Left ventricle myocardium inferior (tissue), 1 donor: ENCODE results near the gene ECPAS. TPM values are rescaled to one million over a fixed set of nuclear protein-coding genes. Genes with fewer than 3 reads are reported as not detected.

ENCODE experiments used
- DNase-seq: peaks from one replicate; pipeline ENCODE4 v3.0.0-alpha.2; 2020
- H3K27ac ChIP-seq: fragments of 200-600 bp; replicated peaks from 2 replicates; pipeline ENCODE4 v1.8.0; 2021
- H3K27me3 ChIP-seq: fragments of 200-600 bp; 2 replicates; pipeline ENCODE4 v1.8.0; 2021; ENCODE audit warnings: low read depth
- H3K36me3 ChIP-seq: fragments of 200-600 bp; 2 replicates; pipeline ENCODE4 v1.8.0; 2021
- H3K4me1 ChIP-seq: fragments of 200-600 bp; 2 replicates; pipeline ENCODE4 v1.8.0; 2021
- H3K4me3 ChIP-seq: fragments of 200-600 bp; 2 replicates; pipeline ENCODE4 v1.8.0; 2021; ENCODE audit warnings: mild to moderate bottlenecking, moderate library complexity
- H3K9me3 ChIP-seq: fragments of 200-600 bp; replicated peaks from 2 replicates; pipeline ENCODE4 v1.8.0; 2021
- CTCF ChIP-seq: fragments of 200-600 bp; IDR thresholded peaks from 2 replicates; pipeline ENCODE4 v1.8.0; 2021; ENCODE audit warnings: antibody characterized with exemption, mild to moderate bottlenecking, borderline replicate concordance
- intact Hi-C: fragments of 100-400 bp; cut with micrococcal nuclease; formaldehyde crosslinking; loops from one replicate; pipeline ENCODE4 v1.11.0; 2022
- long read RNA-seq: library from polyadenylated mRNA; unstranded; transcript quantifications from one replicate; pipeline ENCODE4 v2.0.0, GENCODE V29; 2021
- total RNA-seq: library from RNA; stranded (reverse); fragmentation: NEBNext Ultra II Directional; extraction: Animal tissue kit (Norgen Biotek cat#: 25700); gene quantifications from one replicate; pipeline ENCODE4 v1.2.1, GENCODE V29; 2021
- donor health status: DM: no; HTN: yes; CAD: no; lungs with severe emphysema.

The ECPAS gene, protein sequence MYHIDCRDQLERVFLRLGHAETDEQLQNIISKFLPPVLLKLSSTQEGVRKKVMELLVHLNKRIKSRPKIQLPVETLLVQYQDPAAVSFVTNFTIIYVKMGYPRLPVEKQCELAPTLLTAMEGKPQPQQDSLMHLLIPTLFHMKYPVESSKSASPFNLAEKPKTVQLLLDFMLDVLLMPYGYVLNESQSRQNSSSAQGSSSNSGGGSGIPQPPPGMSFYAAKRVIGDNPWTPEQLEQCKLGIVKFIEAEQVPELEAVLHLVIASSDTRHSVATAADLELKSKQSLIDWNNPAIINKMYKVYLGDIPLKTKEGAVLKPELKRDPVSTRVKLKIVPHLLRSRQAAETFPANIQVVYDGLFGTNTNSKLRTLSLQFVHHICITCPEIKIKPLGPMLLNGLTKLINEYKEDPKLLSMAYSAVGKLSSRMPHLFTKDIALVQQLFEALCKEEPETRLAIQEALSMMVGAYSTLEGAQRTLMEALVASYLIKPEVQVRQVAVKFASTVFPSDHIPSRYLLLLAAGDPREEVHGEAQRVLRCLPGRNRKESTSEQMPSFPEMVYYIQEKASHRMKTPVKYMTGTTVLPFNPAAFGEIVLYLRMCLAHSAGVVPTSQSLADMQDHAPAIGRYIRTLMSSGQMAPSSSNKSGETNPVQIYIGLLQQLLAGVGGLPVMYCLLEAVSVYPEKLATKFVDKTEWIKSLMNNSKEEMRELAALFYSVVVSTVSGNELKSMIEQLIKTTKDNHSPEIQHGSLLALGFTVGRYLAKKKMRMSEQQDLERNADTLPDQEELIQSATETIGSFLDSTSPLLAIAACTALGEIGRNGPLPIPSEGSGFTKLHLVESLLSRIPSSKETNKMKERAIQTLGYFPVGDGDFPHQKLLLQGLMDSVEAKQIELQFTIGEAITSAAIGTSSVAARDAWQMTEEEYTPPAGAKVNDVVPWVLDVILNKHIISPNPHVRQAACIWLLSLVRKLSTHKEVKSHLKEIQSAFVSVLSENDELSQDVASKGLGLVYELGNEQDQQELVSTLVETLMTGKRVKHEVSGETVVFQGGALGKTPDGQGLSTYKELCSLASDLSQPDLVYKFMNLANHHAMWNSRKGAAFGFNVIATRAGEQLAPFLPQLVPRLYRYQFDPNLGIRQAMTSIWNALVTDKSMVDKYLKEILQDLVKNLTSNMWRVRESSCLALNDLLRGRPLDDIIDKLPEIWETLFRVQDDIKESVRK (N-terminal part only)
- 115 TPM for total RNA-seq
- long read RNA-seq, full-length matches to known transcripts, result 9 of 99 reads
- long read RNA-seq, partial matches to known transcripts, result 31 of 99 reads
- long read RNA-seq, other reads (novel, unspliced or antisense), result 59 of 99 reads

- intact Hi-C loops, result no loop called here
These were observed at the start of gene ECPAS for GRCh38 chr9:111483858-111484571. Gene ECPAS (minus strand): TSS chr9:111484383. CDS start chr9:111472918, 11,465 bp downstream.

DNA sequence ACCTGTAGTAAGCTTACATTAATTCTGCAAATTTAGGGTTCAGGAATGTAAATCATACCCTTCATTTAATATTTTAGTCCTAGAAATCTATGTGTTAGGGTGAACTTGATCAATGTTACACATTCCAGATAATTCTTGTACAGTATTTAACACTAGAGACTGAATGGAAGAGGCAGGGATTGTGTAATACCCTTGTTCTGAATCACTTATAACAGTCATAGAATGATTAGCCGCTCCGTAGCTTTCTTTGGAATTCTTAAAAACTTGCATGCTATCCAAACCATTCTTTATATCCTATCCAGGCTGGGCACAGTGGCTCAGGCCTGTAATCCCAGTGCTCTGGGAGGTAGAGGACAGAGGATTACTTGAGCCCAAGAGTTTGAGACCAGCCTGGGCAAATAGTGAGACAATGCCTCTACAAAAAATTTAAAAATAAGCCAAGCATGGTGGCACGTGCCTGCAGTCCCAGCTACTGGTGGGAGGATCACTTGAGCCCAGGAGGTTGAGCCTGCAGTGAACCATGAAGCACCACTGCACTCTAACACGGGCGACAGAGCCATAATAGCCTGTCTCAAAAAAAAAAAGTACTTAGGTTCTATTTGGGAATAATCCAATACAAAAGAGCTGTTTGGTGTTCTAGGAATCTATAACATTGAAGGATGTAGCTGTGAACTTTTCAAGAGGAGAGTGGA is 49.1 kb upstream of the ECPAS start:
- no peaks in the 10 kb centered on the region for H3K4me1 ChIP-seq
- H3K27ac ChIP-seq, result no peak overlapping the region
- no peak for TF ChIP-seq CTCF
- H3K36me3 ChIP-seq, result peaks cover 100% of the 10 kb centered on the region
- no peaks in the 10 kb centered on the region for H3K27me3 ChIP-seq
- intact Hi-C loops, result no loop called here
- no peak overlapping the region for H3K4me3 ChIP-seq
- DNase-seq, result no peak
- peaks cover 61% of the 10 kb centered on the region for H3K9me3 ChIP-seq

More at GRCh38 chr9:111483858-111484571, at the start of gene ECPAS:
- H3K4me3 ChIP-seq, result peak within 1 kb of the TSS; percentile 92
- peak; percentile 72 for DNase-seq
- H3K9me3 ChIP-seq, result no peaks in the 10 kb centered on the region
- H3K36me3 ChIP-seq, result no peaks in the 10 kb centered on the region
- peak within 1 kb of the TSS; percentile 98 for H3K27ac ChIP-seq
- H3K27me3 ChIP-seq, result no peaks in the 10 kb centered on the region
- TF ChIP-seq CTCF, result peak; percentile 33
- H3K4me1 ChIP-seq, result peaks cover 34% of the 10 kb centered on the region

GRCh38 chr9:111531716-111532115 is 47.5 kb upstream of the ECPAS start:
- DNase-seq, result no peak
- Histone ChIP-seq H3K27ac (no peak overlapping the region), H3K27me3 (no peaks in the 10 kb centered on the region), H3K9me3 (peaks cover 46% of the 10 kb centered on the region), H3K4me3 (no peak overlapping the region), H3K36me3 (peaks cover 96% of the 10 kb centered on the region), H3K4me1 (no peaks in the 10 kb centered on the region)
- intact Hi-C loops, result no loop called here
- TF ChIP-seq CTCF, result no peak

- no peak for TF ChIP-seq CTCF
- Histone ChIP-seq H3K36me3 (peaks cover 77% of the 10 kb centered on the region), H3K9me3 (peaks cover 26% of the 10 kb centered on the region), H3K4me3 (no peak overlapping the region), H3K4me1 (peaks cover 18% of the 10 kb centered on the region), H3K27me3 (no peaks in the 10 kb centered on the region), H3K27ac (no peak overlapping the region)
- intact Hi-C loops, result no loop called here
- DNase-seq, result no peak
These were observed 45.6 kb upstream of the ECPAS start for GRCh38 chr9:111529787-111530186.
